ENCODE data around the gene AP2M1. TPM values are rescaled to one million over a fixed set of nuclear protein-coding genes. Genes with fewer than 3 reads are reported as not detected.

The AP2M1 gene
- total and polyA plus RNA-seq, 4 donors: 234 to 250 (median 243) TPM

- no peak for DNase-seq
- Histone ChIP-seq H3K4me3 (ENCODE audit: low read length in 2 of 2) (no peak overlapping the region), H3K4me1 (ENCODE audit: control insufficient read depth in 1 of 2, insufficient read depth in 2 of 2, low read length in 2 of 2) (no peaks in the 10 kb centered on the region), H3K36me3 (ENCODE audit: control insufficient read depth in 1 of 2, insufficient read depth in 2 of 2, low read length in 1 of 2) (peaks cover 3 to 5% of the 10 kb centered on the region in 2 donors), H3K9me3 (ENCODE audit: control insufficient read depth, low read length) (no peaks in the 10 kb centered on the region), H3K27me3 (ENCODE audit: control insufficient read depth in 1 of 2, insufficient read depth in 2 of 2, low read length in 1 of 2) (no peaks in the 10 kb centered on the region), H3K27ac (ENCODE audit: low read depth in 1 of 2, low read length in 2 of 2) (no peak overlapping the region)
- 81 to 88% methylated on average over 2 of the region's 2 CpGs for WGBS, 2 donors
- intact Hi-C loops (cut with DNase I): no loop called here
- no peak for ATAC-seq (ENCODE audit: low FRiP score)
These were observed 1.3 kb upstream of the AP2M1 start for GRCh38 chr3:184173374-184173722.

GRCh38 chr3:184174284-184174645 is 390 bp upstream of the AP2M1 start:
- Histone ChIP-seq H3K27me3 (ENCODE audit: control insufficient read depth in 1 of 2, insufficient read depth in 2 of 2, low read length in 1 of 2) (no peaks in the 10 kb centered on the region), H3K27ac (ENCODE audit: low read depth in 1 of 2, low read length in 2 of 2) (no peak overlapping the region), H3K9me3 (ENCODE audit: control insufficient read depth, low read length) (no peaks in the 10 kb centered on the region), H3K36me3 (ENCODE audit: control insufficient read depth in 1 of 2, insufficient read depth in 2 of 2, low read length in 1 of 2) (peaks cover 3 to 11% of the 10 kb centered on the region in 2 donors), H3K4me1 (ENCODE audit: control insufficient read depth in 1 of 2, insufficient read depth in 2 of 2, low read length in 2 of 2) (no peaks in the 10 kb centered on the region), H3K4me3 (ENCODE audit: low read length in 2 of 2) (no peak overlapping the region)
- no peak for ATAC-seq (ENCODE audit: low FRiP score)
- no peak for DNase-seq
- intact Hi-C loops (cut with DNase I): no loop called here
- 16 to 17% methylated on average over 4 of the region's 4 CpGs for WGBS, 2 donors

- intact Hi-C loops (cut with DNase I): loop anchor here in 1 of 2 donors (5.0 kb wide), 1 partner anchor 72 kb away; the partner anchor contains the start of genes ALG3 and EEF1AKMT4
- Histone ChIP-seq H3K36me3 (ENCODE audit: control insufficient read depth in 1 of 2, insufficient read depth in 2 of 2, low read length in 1 of 2) (peaks cover 3 to 13% of the 10 kb centered on the region in 2 donors), H3K4me1 (ENCODE audit: control insufficient read depth in 1 of 2, insufficient read depth in 2 of 2, low read length in 2 of 2) (no peaks in the 10 kb centered on the region)
These were observed 851 bp downstream of the AP2M1 start for GRCh38 chr3:184175506-184175905.

GRCh38 chr3:184175981-184176376 is 1.3 kb downstream of the AP2M1 start:
- intact Hi-C loops (cut with DNase I): loop anchor here in 1 of 2 donors (5.0 kb wide), 1 partner anchor 71 kb away; the partner anchor contains the start of genes ALG3 and EEF1AKMT4

More at GRCh38 chr3:184175506-184175905, 851 bp downstream of the AP2M1 start:
- no peaks in the 10 kb centered on the region for H3K27me3 ChIP-seq (ENCODE audit: control insufficient read depth in 1 of 2, insufficient read depth in 2 of 2, low read length in 1 of 2)
- no peaks in the 10 kb centered on the region for H3K9me3 ChIP-seq (ENCODE audit: control insufficient read depth, low read length)
- WGBS, 2 donors: 15 to 17% methylated on average over 8 of the region's 8 CpGs
- peak overlapping the region; percentile 76 to 93 for H3K4me3 ChIP-seq (ENCODE audit: low read length in 2 of 2)
- H3K27ac ChIP-seq (ENCODE audit: low read depth in 1 of 2, low read length in 2 of 2): peak overlapping the region in 1 of 2 donors; percentile 74
- no peak for ATAC-seq (ENCODE audit: low FRiP score)
- no peak for DNase-seq

GRCh38 chr3:184176377-184177330 is 2.0 kb downstream of the AP2M1 start:
- Histone ChIP-seq H3K36me3 (ENCODE audit: control insufficient read depth in 1 of 2, insufficient read depth in 2 of 2, low read length in 1 of 2) (peaks cover 3 to 21% of the 10 kb centered on the region in 2 donors), H3K4me1 (ENCODE audit: control insufficient read depth in 1 of 2, insufficient read depth in 2 of 2, low read length in 2 of 2) (no peaks in the 10 kb centered on the region), H3K9me3 (ENCODE audit: control insufficient read depth, low read length) (no peaks in the 10 kb centered on the region), H3K4me3 (ENCODE audit: low read length in 2 of 2) (peak overlapping the region; percentile 71 to 93), H3K27ac (ENCODE audit: low read depth in 1 of 2, low read length in 2 of 2) (peak overlapping the region; percentile 4 to 72), H3K27me3 (ENCODE audit: control insufficient read depth in 1 of 2, insufficient read depth in 2 of 2, low read length in 1 of 2) (no peaks in the 10 kb centered on the region)
- peak; percentile 86 to 91 for DNase-seq
- ATAC-seq (ENCODE audit: low FRiP score): peak; percentile 72
- WGBS, 2 donors: 23 to 32% methylated on average over 19 of the region's 19 CpGs
- intact Hi-C loops (cut with DNase I): loop anchor here in 1 of 2 donors (5.0 kb wide), 1 partner anchor 71 kb away; the partner anchor contains the start of genes ALG3 and EEF1AKMT4

More at GRCh38 chr3:184175981-184176376, 1.3 kb downstream of the AP2M1 start:
- H3K9me3 ChIP-seq (ENCODE audit: control insufficient read depth, low read length): no peaks in the 10 kb centered on the region
- H3K4me3 ChIP-seq (ENCODE audit: low read length in 2 of 2): peak overlapping the region; percentile 71 to 93
- peaks cover 3 to 16% of the 10 kb centered on the region in 2 donors for H3K36me3 ChIP-seq (ENCODE audit: control insufficient read depth in 1 of 2, insufficient read depth in 2 of 2, low read length in 1 of 2)
- peak overlapping the region in 1 of 2 donors; percentile 72 for H3K27ac ChIP-seq (ENCODE audit: low read depth in 1 of 2, low read length in 2 of 2)
- WGBS, 2 donors: 14 to 15% methylated on average over 3 of the region's 3 CpGs
- ATAC-seq (ENCODE audit: low FRiP score) (no peak), DNase-seq (peak in 1 of 2 donors; percentile 5)
- no peaks in the 10 kb centered on the region for H3K4me1 ChIP-seq (ENCODE audit: control insufficient read depth in 1 of 2, insufficient read depth in 2 of 2, low read length in 2 of 2)
- H3K27me3 ChIP-seq (ENCODE audit: control insufficient read depth in 1 of 2, insufficient read depth in 2 of 2, low read length in 1 of 2): no peaks in the 10 kb centered on the region

- DNase-seq (peak; percentile 63 to 76), ATAC-seq (ENCODE audit: low FRiP score) (no peak)
- no peak overlapping the region for H3K4me3 ChIP-seq (ENCODE audit: low read length in 2 of 2)
- H3K9me3 ChIP-seq (ENCODE audit: control insufficient read depth, low read length): no peaks in the 10 kb centered on the region
- peak overlapping the region; percentile 4 to 28 for H3K27ac ChIP-seq (ENCODE audit: low read depth in 1 of 2, low read length in 2 of 2)
- no peaks in the 10 kb centered on the region for H3K27me3 ChIP-seq (ENCODE audit: control insufficient read depth in 1 of 2, insufficient read depth in 2 of 2, low read length in 1 of 2)
- H3K4me1 ChIP-seq (ENCODE audit: control insufficient read depth in 1 of 2, insufficient read depth in 2 of 2, low read length in 2 of 2): no peaks in the 10 kb centered on the region
- WGBS, 2 donors: 11 to 17% methylated on average over 4 of the region's 4 CpGs
- intact Hi-C loops (cut with DNase I): loop anchor here in 1 of 2 donors (5.0 kb wide), 1 partner anchor 70 kb away; the partner anchor contains the start of genes ALG3 and EEF1AKMT4
- H3K36me3 ChIP-seq (ENCODE audit: control insufficient read depth in 1 of 2, insufficient read depth in 2 of 2, low read length in 1 of 2): peaks cover 0 to 27% of the 10 kb centered on the region in 2 donors
These were observed 2.7 kb downstream of the AP2M1 start for GRCh38 chr3:184177331-184177731.

- WGBS, 2 donors: 86% methylated on average over 14 of the region's 14 CpGs
- Histone ChIP-seq H3K4me1 (ENCODE audit: control insufficient read depth in 1 of 2, insufficient read depth in 2 of 2, low read length in 2 of 2) (no peaks in the 10 kb centered on the region), H3K4me3 (ENCODE audit: low read length in 2 of 2) (no peak overlapping the region), H3K9me3 (ENCODE audit: control insufficient read depth, low read length) (no peaks in the 10 kb centered on the region), H3K27me3 (ENCODE audit: control insufficient read depth in 1 of 2, insufficient read depth in 2 of 2, low read length in 1 of 2) (no peaks in the 10 kb centered on the region), H3K36me3 (ENCODE audit: control insufficient read depth in 1 of 2, insufficient read depth in 2 of 2, low read length in 1 of 2) (peaks cover 0 to 30% of the 10 kb centered on the region in 2 donors), H3K27ac (ENCODE audit: low read depth in 1 of 2, low read length in 2 of 2) (no peak overlapping the region)
- peak in 1 of 2 donors; percentile 68 for DNase-seq
- no peak for ATAC-seq (ENCODE audit: low FRiP score)
- intact Hi-C loops (cut with DNase I): loop anchor here in 1 of 2 donors (5.0 kb wide), 1 partner anchor 69 kb away; the partner anchor contains the start of genes ALG3 and EEF1AKMT4
These were observed 3.2 kb downstream of the AP2M1 start for GRCh38 chr3:184177767-184178306.

GRCh38 chr3:184178521-184179138 is 4.0 kb downstream of the AP2M1 start:
- intact Hi-C loops (cut with DNase I): loop anchor here in 1 of 2 donors (5.0 kb wide), 1 partner anchor 69 kb away; the partner anchor contains the start of genes ALG3 and EEF1AKMT4
- Histone ChIP-seq H3K27ac (ENCODE audit: low read depth in 1 of 2, low read length in 2 of 2) (no peak overlapping the region), H3K4me3 (ENCODE audit: low read length in 2 of 2) (no peak overlapping the region), H3K4me1 (ENCODE audit: control insufficient read depth in 1 of 2, insufficient read depth in 2 of 2, low read length in 2 of 2) (no peaks in the 10 kb centered on the region), H3K36me3 (ENCODE audit: control insufficient read depth in 1 of 2, insufficient read depth in 2 of 2, low read length in 1 of 2) (peaks cover 0 to 32% of the 10 kb centered on the region in 2 donors), H3K9me3 (ENCODE audit: control insufficient read depth, low read length) (no peaks in the 10 kb centered on the region), H3K27me3 (ENCODE audit: control insufficient read depth in 1 of 2, insufficient read depth in 2 of 2, low read length in 1 of 2) (no peaks in the 10 kb centered on the region)
- ATAC-seq (ENCODE audit: low FRiP score): no peak
- 89 to 91% methylated on average over 13 of the region's 13 CpGs for WGBS, 2 donors
- DNase-seq: peak in 1 of 2 donors; percentile 35

Data from aorta (tissue), 5 donors.